GM12878 (cell line): ENCODE results near the gene RNF11. TPM values are rescaled to one million over a fixed set of nuclear protein-coding genes. Genes with fewer than 3 reads are reported as not detected.

Experiments
- ATAC-seq: fragments of 200-7000 bp; cut with Tn5 transposase; 3 replicates; pipeline ENCODE4 v1.9.1; 2020; ENCODE audit warnings: mild to moderate bottlenecking, moderate library complexity
- BruUV-seq: library from RNA; stranded (reverse); fragments of 400-500 nt; replicated peaks from 2 replicates; lab custom pipeline; 2021; lab: Mats Ljungman, UMichigan
- CTCF ChIA-PET: fragments of 300-600 bp; sonication (Branson Sonifier 250); formaldehyde crosslinking; extraction: SDS; loops from one replicate; lab custom pipeline; 2021; ENCODE audit warnings: inconsistent platforms; lab: Yijun Ruan, JAX
- POLR2A ChIA-PET: fragments of 350-600 bp; formaldehyde crosslinking; extraction: SDS; loops from one replicate; lab custom pipeline; 2021; ENCODE audit warnings: inconsistent platforms; lab: Charles Lee
- RAD21 ChIA-PET: fragments of 300-600 bp; sonication (Branson Sonifier 250); formaldehyde crosslinking; loops from one replicate; lab custom pipeline; 2023; ENCODE audit warnings: antibody characterized with exemption; ENCODE audit not compliant: unreplicated experiment; lab: Charles Lee
- SMC1A ChIA-PET: fragments of 300-600 bp; sonication (Branson Sonifier 250); formaldehyde crosslinking; loops from one replicate; lab custom pipeline; 2023; ENCODE audit not compliant: unreplicated experiment, uncharacterized antibody; lab: Charles Lee
- DNase-seq: peaks from one replicate; pipeline ENCODE4 v3.0.0-alpha.2; 2011; ENCODE audit warnings: low read depth, low spot score
- FAIRE-seq: peaks from 3 replicates; lab custom pipeline; 2011; peaks lifted over from hg19 to GRCh38; lab: Jason Lieb, UNC
- H2AFZ ChIP-seq: 2 replicates; pipeline ENCODE4 v1.6.0; 2011; ENCODE audit warnings: low read depth, low read length, control low read depth; ENCODE audit not compliant: control insufficient read depth
- H3K27ac ChIP-seq: 2 replicates; pipeline ENCODE4 v1.5.1; 2011; ENCODE audit warnings: control low read depth; ENCODE audit not compliant: control insufficient read depth, insufficient read depth
- H3K27me3 ChIP-seq, 2 experiments: replicated peaks in 1 of 2; 2 replicates each; pipeline versions ENCODE4 v1.6.0 to v1.6.1; 2011; ENCODE audit warnings: low read length in 1 of 2; ENCODE audit not compliant: control insufficient read depth in 2 of 2, insufficient read depth in 2 of 2
- H3K36me3 ChIP-seq, 2 experiments: 2 replicates each; pipeline ENCODE4 v1.5.1; 2011; ENCODE audit warnings: low read length in 1 of 2; ENCODE audit not compliant: control insufficient read depth in 2 of 2, insufficient read depth in 2 of 2
- H3K4me1 ChIP-seq: 2 replicates; pipeline ENCODE4 v1.6.1; 2011; ENCODE audit warnings: mild to moderate bottlenecking, low read length, moderate library complexity, mixed read lengths; ENCODE audit not compliant: control insufficient read depth, insufficient read depth
- H3K4me2 ChIP-seq: 2 replicates; pipeline ENCODE4 v1.6.0; 2011; ENCODE audit warnings: control low read depth; ENCODE audit not compliant: control insufficient read depth, insufficient read depth
- H3K4me3 ChIP-seq: fragments of 200-600 bp; sonication (generic); 2 replicates; pipeline ENCODE4 v1.5.1; 2016
- H3K79me2 ChIP-seq: 2 replicates; pipeline ENCODE4 v1.6.0; 2011; ENCODE audit warnings: low read length; ENCODE audit not compliant: control insufficient read depth, insufficient read depth
- H3K9ac ChIP-seq: 2 replicates; pipeline ENCODE4 v1.8.0; 2011; ENCODE audit warnings: low read length, control low read depth, mixed read lengths; ENCODE audit not compliant: control insufficient read depth, insufficient read depth
- H3K9me3 ChIP-seq: replicated peaks from 3 replicates; pipeline ENCODE4 v1.5.1; 2011; ENCODE audit warnings: mild to moderate bottlenecking, low read length; ENCODE audit not compliant: control insufficient read depth, insufficient read depth
- H4K20me1 ChIP-seq: 2 replicates; pipeline ENCODE4 v1.6.0; 2011; ENCODE audit not compliant: control insufficient read depth, insufficient read depth
- BCL3 ChIP-seq: IDR thresholded peaks from 2 replicates; pipeline ENCODE4 v1.6.1; 2011; ENCODE audit warnings: borderline replicate concordance, low read depth, mild to moderate bottlenecking, moderate library complexity, low read length; ENCODE audit not compliant: insufficient read depth, poor library complexity, severe bottlenecking
- BMI1 ChIP-seq: fragments of 450-650 bp; IDR thresholded peaks from 2 replicates; pipeline ENCODE4 v1.6.1; 2016; ENCODE audit warnings: mild to moderate bottlenecking, moderate library complexity, borderline replicate concordance
- NFYB ChIP-seq: IDR thresholded peaks from 2 replicates; pipeline ENCODE4 v1.6.1; 2011; ENCODE audit warnings: low read depth, mild to moderate bottlenecking, low read length, improper control_type of control experiment, moderate library complexity; ENCODE audit not compliant: insufficient read depth
- POLR2AphosphoS2 ChIP-seq: IDR thresholded peaks from 2 replicates; pipeline ENCODE4 v1.6.1; 2011; ENCODE audit warnings: low read depth, mild to moderate bottlenecking, low read length, improper control_type of control experiment, moderate library complexity
- RCOR1 ChIP-seq: conservative IDR thresholded peaks from 2 replicates; pipeline ENCODE4 v1.6.1; 2012; ENCODE audit warnings: low read depth, low read length, improper control_type of control experiment
- SMARCA5 ChIP-seq: fragments of 450-650 bp; IDR thresholded peaks from 2 replicates; pipeline ENCODE4 v1.6.1; 2017; ENCODE audit warnings: mild to moderate bottlenecking
- SPI1 ChIP-seq: IDR thresholded peaks from 2 replicates; pipeline ENCODE4 v1.6.1; 2011; ENCODE audit warnings: low read depth, mild to moderate bottlenecking, low read length, moderate library complexity, borderline replicate concordance; ENCODE audit not compliant: insufficient read depth
- WGBS: methylation state at CpG from one replicate; pipeline ENCODE4 v1.1.6; 2016; ENCODE audit warnings: low lambda C conversion rate; ENCODE audit not compliant: insufficient replicate concordance, insufficient coverage; ENCODE audit errors: missing lambda C conversion rate; 5-methylcytosine and 5-hydroxymethylcytosine counted together
- in situ Hi-C: fragments of 300-500 bp; cut with MboI; formaldehyde crosslinking; loops from 9 replicates; pipeline ENCODE4 v1.14.3; 2018; ENCODE audit warnings: mixed read lengths
- intact Hi-C: fragments of 100-400 bp; cut with micrococcal nuclease; formaldehyde crosslinking; loops from one replicate; pipeline ENCODE4 v1.14.2; 2022; ENCODE audit not compliant: unreplicated experiment
- polyA plus RNA-seq, 11 experiments: library from polyadenylated mRNA; depleted of rRNA in 4 of 11; unstranded in 6 of 11; stranded (reverse) in 5 of 11; fragments of >200 nt; fragmentation: Nextera tagmentation in 4 of 11; fragmentation: Illumina TruSeq in 1 of 11; extraction: Ambion mirVana in 4 of 11; extraction: Trizol in 1 of 11; gene quantifications; 1 replicate in 1 of 11; 2 replicates in 10 of 11; pipeline versions ENCODE4 v1.2.1 to v1.2.3, GENCODE V29; 2011 to 2016; ENCODE audit warnings: inconsistent platforms in 2 of 11, missing spikeins in 2 of 11, low read depth in 1 of 11
- total RNA-seq, 4 experiments: library from RNA; depleted of rRNA in 3 of 4; stranded (reverse); fragments of >200 nt in 3 of 4; fragmentation: Illumina TruSeq in 1 of 4; extraction: Trizol in 1 of 4; gene quantifications; 2 replicates each; pipeline versions ENCODE4 v1.2.1 to v1.2.3, GENCODE V29; 2013 to 2021
- TF ChIP-seq, protein P1 (sequence below): fragments of 150-350 bp; IDR thresholded peaks from 2 replicates; pipeline ENCODE4 v1.6.1; 2014; ENCODE audit warnings: mild to moderate bottlenecking, low read depth, low read length

RNF11 gene
- total and polyA plus RNA-seq, 10 of the 15 experiments (the other 5 are each of a cell fraction or from before 2014, with no cell fraction given), result 9.5 to 43.6 (median 32.3) TPM

- H3K79me2 ChIP-seq, result no peaks in the 10 kb centered on the region
- H3K36me3 ChIP-seq, result no peaks in the 10 kb centered on the region
- no peaks in the 10 kb centered on the region for H4K20me1 ChIP-seq
- RAD21 ChIA-PET, result no interaction called here
- H3K9me3 ChIP-seq, result no peaks in the 10 kb centered on the region; the same call in 2 of the 3 replicates
- BruUV-seq, result no TSS peak
- no peak overlapping the region for H3K4me3 ChIP-seq
- no peak for ATAC-seq
- no peak overlapping the region for H3K9ac ChIP-seq
- no peaks in the 10 kb centered on the region for H3K27me3 ChIP-seq
- TF ChIP-seq RCOR1 (no peak), SPI1 (no peak), BMI1 (no peak), NFYB (no peak), SMARCA5 (no peak), POLR2AphosphoS2 (no peak), BCL3 (no peak)
- TF ChIP-seq, protein P1, sequence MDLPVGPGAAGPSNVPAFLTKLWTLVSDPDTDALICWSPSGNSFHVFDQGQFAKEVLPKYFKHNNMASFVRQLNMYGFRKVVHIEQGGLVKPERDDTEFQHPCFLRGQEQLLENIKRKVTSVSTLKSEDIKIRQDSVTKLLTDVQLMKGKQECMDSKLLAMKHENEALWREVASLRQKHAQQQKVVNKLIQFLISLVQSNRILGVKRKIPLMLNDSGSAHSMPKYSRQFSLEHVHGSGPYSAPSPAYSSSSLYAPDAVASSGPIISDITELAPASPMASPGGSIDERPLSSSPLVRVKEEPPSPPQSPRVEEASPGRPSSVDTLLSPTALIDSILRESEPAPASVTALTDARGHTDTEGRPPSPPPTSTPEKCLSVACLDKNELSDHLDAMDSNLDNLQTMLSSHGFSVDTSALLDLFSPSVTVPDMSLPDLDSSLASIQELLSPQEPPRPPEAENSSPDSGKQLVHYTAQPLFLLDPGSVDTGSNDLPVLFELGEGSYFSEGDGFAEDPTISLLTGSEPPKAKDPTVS, result no peak
- H3K27ac ChIP-seq, result no peak overlapping the region
- in situ Hi-C loops (no loop called here), intact Hi-C loops (no loop called here)
- no peak overlapping the region; the same call in 1 of the 2 replicates for H2AFZ ChIP-seq
- DNase-seq, result no peak
- H3K4me1 ChIP-seq, result peaks cover 54% of the 10 kb centered on the region
- CTCF ChIA-PET, result interaction anchor here (0.8 kb wide), 1 partner anchor 233 kb away, joined by 4 read pairs; no protein-coding TSS in a partner anchor
- H3K4me2 ChIP-seq, result no peak overlapping the region
- SMC1A ChIA-PET, result interaction anchor here (0.7 kb wide), 1 partner anchor 211 kb away, joined by 3 read pairs; no protein-coding TSS in a partner anchor
- no peak for FAIRE-seq
- WGBS, result 92% methylated on average over 10 of the region's 10 CpGs
- POLR2A ChIA-PET, result no interaction called here
Measured at GRCh38 chr1:51302270-51302669, 66.2 kb downstream of the RNF11 start.
